ENCODE results near the gene ME1. TPM values are rescaled to one million over a fixed set of nuclear protein-coding genes. Genes with fewer than 3 reads are reported as not detected.

ME1 gene
- total and polyA plus RNA-seq, 8 donors: 5.2 to 31.7 (median 12.7) TPM

GRCh38 chr6:83411731-83412130 lies 19.1 kb downstream of the ME1 start:
- TF ChIP-seq POLR2AphosphoS5 (IDR thresholded peaks at IDR 0.05): no peak
- no peak for TF ChIP-seq POLR2A (IDR thresholded peaks at IDR 0.05)
- TF ChIP-seq CTCF (IDR thresholded peaks at IDR 0.05): no peak
- no peak for TF ChIP-seq EP300 (IDR thresholded peaks at IDR 0.05)
- Histone ChIP-seq H3K36me3 (no peaks in the 10 kb centered on the region), H3K27me3 (no peaks in the 10 kb centered on the region), H3K4me3 (no peak overlapping the region), H3K4me1 (no peaks in the 10 kb centered on the region), H3K9me3 (no peaks in the 10 kb centered on the region), H3K27ac (no peak overlapping the region)
- intact Hi-C loops (cut with DNase I; ENCODE audit: low total_unique reads): no loop called here
- no peak for DNase-seq
- 68 to 81% (median 79%) methylated on average over 3 of the region's 3 CpGs for WGBS, 5 donors

- intact Hi-C loops (cut with DNase I; ENCODE audit: low total_unique reads): no loop called here
- DNase-seq: no peak
- TF ChIP-seq EP300 (IDR thresholded peaks at IDR 0.05) (no peak), POLR2A (IDR thresholded peaks at IDR 0.05) (no peak), CTCF (IDR thresholded peaks at IDR 0.05) (no peak), POLR2AphosphoS5 (IDR thresholded peaks at IDR 0.05) (no peak)
- H3K4me3 ChIP-seq: no peak overlapping the region
- no peaks in the 10 kb centered on the region for H3K9me3 ChIP-seq
- H3K4me1 ChIP-seq: no peaks in the 10 kb centered on the region
- peaks cover 0 to 7% (median 0%) of the 10 kb centered on the region in 4 donors for H3K36me3 ChIP-seq
- H3K27me3 ChIP-seq: no peaks in the 10 kb centered on the region
- H3K27ac ChIP-seq: no peak overlapping the region
- 63 to 96% (median 93%) methylated on average over 1 of the region's 1 CpG for WGBS, 5 donors
These were observed 27.7 kb downstream of the ME1 start for GRCh38 chr6:83403191-83403590.

- Histone ChIP-seq H3K4me1 (no peaks in the 10 kb centered on the region), H3K27ac (no peak overlapping the region), H3K27me3 (no peaks in the 10 kb centered on the region), H3K9me3 (no peaks in the 10 kb centered on the region), H3K4me3 (no peak overlapping the region), H3K36me3 (peaks cover 0 to 9% (median 5%) of the 10 kb centered on the region in 4 donors)
- WGBS, 5 donors: 86 to 97% (median 96%) methylated on average over 2 of the region's 2 CpGs
- no peak for TF ChIP-seq CTCF (IDR thresholded peaks at IDR 0.05)
- TF ChIP-seq EP300 (IDR thresholded peaks at IDR 0.05): no peak
- no peak for TF ChIP-seq POLR2AphosphoS5 (IDR thresholded peaks at IDR 0.05)
- no peak for TF ChIP-seq POLR2A (IDR thresholded peaks at IDR 0.05)
- intact Hi-C loops (cut with DNase I; ENCODE audit: low total_unique reads): no loop called here
- no peak for DNase-seq
These were observed 41.2 kb downstream of the ME1 start for GRCh38 chr6:83389606-83390005.

GRCh38 chr6:83385473-83385872 lies 45.4 kb downstream of the ME1 start:
- H3K36me3 ChIP-seq: no peaks in the 10 kb centered on the region
- no peaks in the 10 kb centered on the region for H3K27me3 ChIP-seq
- peaks cover 0 to 17% (median 9%) of the 10 kb centered on the region in 4 donors for H3K4me1 ChIP-seq
- H3K4me3 ChIP-seq: no peak overlapping the region
- H3K27ac ChIP-seq: no peak overlapping the region
- intact Hi-C loops (cut with DNase I; ENCODE audit: low total_unique reads): no loop called here
- no peak for TF ChIP-seq POLR2AphosphoS5 (IDR thresholded peaks at IDR 0.05)
- no peak for TF ChIP-seq POLR2A (IDR thresholded peaks at IDR 0.05)
- TF ChIP-seq CTCF (IDR thresholded peaks at IDR 0.05): no peak
- no peak for TF ChIP-seq EP300 (IDR thresholded peaks at IDR 0.05)
- H3K9me3 ChIP-seq: no peaks in the 10 kb centered on the region
- DNase-seq: no peak
- whole genome bisulfite sequencing, 5 donors: 83 to 97% (median 92%) methylated on average over 3 of the region's 3 CpGs

All from stomach (tissue), 9 donors.